ENCODE data around the gene RCBTB1.
A peak's percentile ranks its signal among the peaks of the same experiment; 100 is the strongest.
"Not testable (repeated sequence)": the region's sequence is repeated elsewhere in the genome, so short reads cannot be mapped to it uniquely, and the experiment has no call there.

The RCBTB1 gene

GRCh38 chr13:49602005-49602404, 16.6 kb upstream of the RCBTB1 start:
- peak overlapping the region; percentile 50; the same call in 1 of the 2 replicates for H3K27ac ChIP-seq
- TF ChIP-seq ZFX (IDR thresholded peaks at IDR 0.05) (no peak), CTCF (conservative IDR thresholded peaks at IDR 0.05) (no peak)

GRCh38 chr13:49597043-49597641, 11.8 kb upstream of the RCBTB1 start:
- peak overlapping the region; percentile 14; the same call in 1 of the 2 replicates for H3K27ac ChIP-seq
- TF ChIP-seq ZFX (IDR thresholded peaks at IDR 0.05) (no peak), CTCF (conservative IDR thresholded peaks at IDR 0.05) (no peak)

GRCh38 chr13:49596221-49596620, 10.9 kb upstream of the RCBTB1 start:
- no peak overlapping the region; the same call in 1 of the 2 replicates for H3K27ac ChIP-seq
- TF ChIP-seq CTCF (conservative IDR thresholded peaks at IDR 0.05) (no peak), ZFX (IDR thresholded peaks at IDR 0.05) (no peak)

- no peak overlapping the region for H3K27ac ChIP-seq
- TF ChIP-seq CTCF (conservative IDR thresholded peaks at IDR 0.05): no peak
- TF ChIP-seq ZFX (IDR thresholded peaks at IDR 0.05): no peak
These were observed 9.2 kb upstream of the RCBTB1 start for GRCh38 chr13:49594576-49594975.

- not testable (repeated sequence) for H3K27ac ChIP-seq
These were observed 8.5 kb upstream of the RCBTB1 start for GRCh38 chr13:49593876-49594275.

GRCh38 chr13:49590714-49591113, 5.4 kb upstream of the RCBTB1 start:
- not testable (repeated sequence) for H3K27ac ChIP-seq

- no peak overlapping the region for H3K27ac ChIP-seq
- TF ChIP-seq ZFX (IDR thresholded peaks at IDR 0.05) (no peak), CTCF (conservative IDR thresholded peaks at IDR 0.05) (no peak)
These were observed 2.0 kb upstream of the RCBTB1 start for GRCh38 chr13:49587311-49587847.

GRCh38 chr13:49586717-49587116, 1.4 kb upstream of the RCBTB1 start:
- no peak for TF ChIP-seq CTCF (conservative IDR thresholded peaks at IDR 0.05)
- TF ChIP-seq ZFX (IDR thresholded peaks at IDR 0.05): no peak
- no peak overlapping the region for H3K27ac ChIP-seq

Measured in C4-2B (cell line).